DMS153 (cell line): ENCODE measurements around the gene ZBTB47.

Experiments used
- DNase-seq: peaks from one replicate; lab custom pipeline; 2025; lab: John Stamatoyannopoulos, UW

ZBTB47 gene

DNA sequence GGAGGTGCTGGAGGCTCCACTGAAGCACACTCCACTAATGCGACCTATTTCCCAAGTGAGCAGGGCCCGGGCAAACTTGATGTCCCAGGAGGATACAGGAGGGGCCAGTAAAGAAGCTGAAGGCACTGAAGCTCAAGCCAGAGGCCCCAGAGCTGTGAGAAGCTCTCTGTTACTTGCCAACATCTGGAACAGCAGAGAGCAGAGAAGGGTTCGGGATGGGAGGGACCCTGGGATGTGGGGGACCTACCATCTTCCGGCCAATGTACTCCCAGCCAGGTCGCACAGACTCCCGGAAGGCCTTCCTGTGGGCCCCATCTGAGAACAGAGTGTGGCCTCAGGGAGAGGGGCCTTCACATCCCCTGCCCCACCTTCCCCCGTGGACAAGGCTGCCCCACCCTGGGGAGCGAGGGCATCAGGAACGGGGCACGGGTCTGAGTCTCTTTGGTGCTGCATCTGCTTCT lies 46.0 kb downstream of the ZBTB47 start:
- DNase-seq: no peak

DNA sequence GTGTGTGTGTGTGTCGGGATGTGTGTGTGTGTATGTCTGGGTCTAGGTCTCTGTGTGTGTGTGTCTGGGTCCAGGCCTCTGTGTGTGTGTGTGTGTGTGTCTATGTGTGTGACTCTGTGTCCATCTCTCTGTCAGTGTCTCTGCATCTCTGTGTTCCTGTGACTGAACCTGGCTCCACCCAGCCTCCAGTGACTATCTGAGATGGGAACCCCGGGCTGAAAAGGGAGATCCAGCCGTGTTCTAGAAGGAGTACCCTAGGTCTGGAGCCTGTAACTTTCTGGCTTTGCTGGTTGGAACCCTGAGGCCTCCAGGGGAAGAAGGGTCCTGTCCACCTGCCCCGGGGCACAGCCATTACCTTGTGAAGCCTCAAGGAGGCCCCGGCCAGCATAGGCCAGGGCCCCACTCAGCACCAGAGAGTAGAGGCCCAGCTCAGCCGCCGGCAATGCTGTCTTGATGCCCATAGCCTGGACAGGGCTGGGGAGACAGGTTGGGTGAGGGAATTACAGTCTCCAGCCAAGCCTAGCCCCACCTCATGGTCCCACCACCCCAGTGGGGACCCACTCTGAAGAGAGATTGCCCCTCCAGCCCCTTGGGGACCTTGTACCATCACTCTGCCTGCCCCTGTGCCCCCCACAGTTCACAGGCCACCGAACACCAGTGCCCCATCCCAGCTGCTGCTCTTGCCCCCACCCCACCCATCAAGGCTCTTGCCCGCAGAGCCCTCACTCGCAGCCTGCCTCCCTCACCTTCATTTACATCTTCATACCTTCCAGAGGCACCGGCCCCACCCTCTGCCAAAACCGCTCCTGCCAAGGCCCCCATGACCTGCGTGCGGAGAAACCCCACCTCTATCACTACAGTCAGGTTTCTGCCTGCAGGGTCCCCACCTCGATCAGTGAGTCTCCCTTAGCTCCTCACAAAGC lies 47.1 kb downstream of the ZBTB47 start:
- DNase-seq: no peak

DNA sequence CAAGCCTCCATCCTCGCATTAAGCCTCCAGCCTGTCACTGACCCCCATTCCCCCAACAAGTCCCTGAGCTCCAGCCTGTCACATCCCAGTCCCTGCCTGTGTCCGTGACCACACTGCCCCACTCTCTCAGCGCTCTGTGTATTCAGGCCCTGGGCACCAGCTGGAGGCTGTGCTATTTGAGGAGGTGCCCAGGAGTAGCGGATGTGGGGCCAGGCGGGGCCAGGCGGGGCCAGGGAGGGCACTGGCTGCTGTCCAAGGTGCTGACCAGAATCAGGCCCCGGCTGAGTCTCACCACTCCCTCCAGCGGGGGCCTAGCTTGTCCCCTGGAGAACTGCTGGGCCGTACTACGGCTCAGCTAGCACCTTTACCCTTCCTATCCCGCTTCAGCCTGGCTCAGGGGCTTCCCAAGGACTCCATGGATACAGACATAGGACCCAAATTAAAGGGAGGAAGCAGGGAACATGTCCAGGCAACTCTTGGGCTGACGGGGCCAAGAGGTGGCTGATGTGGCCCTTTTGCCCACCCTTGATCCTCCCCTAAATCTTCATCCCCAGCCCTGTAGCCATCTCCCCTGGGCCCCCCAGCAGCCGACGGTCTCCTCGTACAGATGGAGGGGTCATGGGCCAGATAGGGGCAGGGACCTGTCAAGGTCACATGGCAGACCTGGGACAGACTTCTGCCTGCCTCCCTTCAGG lies 48.0 kb downstream of the ZBTB47 start:
- no peak for DNase-seq

DNA sequence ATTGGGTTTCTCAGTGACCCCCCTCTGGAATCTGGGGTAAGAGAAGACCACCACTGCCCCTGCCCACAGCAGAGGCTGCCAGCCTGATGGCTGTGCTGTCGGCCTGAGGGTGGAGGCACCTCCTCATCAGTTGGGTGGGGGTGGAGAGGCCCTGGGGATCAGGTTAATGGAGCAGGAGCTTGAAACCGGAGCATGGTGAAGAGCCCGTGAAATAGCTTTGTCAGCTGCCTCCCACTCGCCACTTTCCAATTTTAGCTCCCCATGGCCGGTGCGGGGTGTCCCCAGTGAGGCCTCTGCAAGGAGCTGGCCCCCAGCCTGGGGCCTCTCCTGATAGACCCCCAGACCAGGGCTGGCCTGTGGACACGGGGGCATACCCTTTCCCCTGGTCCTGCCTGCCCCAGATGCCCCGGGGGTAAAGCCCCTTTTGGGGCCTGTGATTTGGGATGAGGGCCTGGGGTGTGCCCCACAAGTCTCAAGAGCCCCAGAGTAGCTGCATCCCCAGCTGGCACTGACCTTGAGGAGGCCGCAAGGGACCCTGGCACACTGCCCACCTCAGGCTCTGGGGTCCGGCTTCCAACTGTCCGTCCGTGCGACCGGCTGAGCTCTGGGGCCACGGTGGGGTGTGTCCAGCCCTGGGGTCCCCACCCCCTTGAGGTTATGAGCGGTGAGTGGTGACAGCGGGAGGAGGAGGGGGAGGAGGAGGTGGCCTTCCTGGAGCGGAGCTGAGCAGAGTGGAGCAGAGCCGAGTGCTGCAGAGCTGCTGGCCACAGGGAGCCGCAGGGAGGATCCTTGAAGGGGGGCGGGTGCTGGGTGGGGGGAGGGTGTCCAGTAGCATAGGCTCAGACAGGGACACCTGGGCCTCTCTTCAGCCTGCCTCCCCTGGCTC lies 48.8 kb downstream of the ZBTB47 start, which contains the start of gene HHATL:
Gene HHATL (minus strand): TSS at position 733 of the 886 bp plus-strand sequence. CDS start 1,972 bp downstream, outside the sequence.
- no peak for DNase-seq

DNA sequence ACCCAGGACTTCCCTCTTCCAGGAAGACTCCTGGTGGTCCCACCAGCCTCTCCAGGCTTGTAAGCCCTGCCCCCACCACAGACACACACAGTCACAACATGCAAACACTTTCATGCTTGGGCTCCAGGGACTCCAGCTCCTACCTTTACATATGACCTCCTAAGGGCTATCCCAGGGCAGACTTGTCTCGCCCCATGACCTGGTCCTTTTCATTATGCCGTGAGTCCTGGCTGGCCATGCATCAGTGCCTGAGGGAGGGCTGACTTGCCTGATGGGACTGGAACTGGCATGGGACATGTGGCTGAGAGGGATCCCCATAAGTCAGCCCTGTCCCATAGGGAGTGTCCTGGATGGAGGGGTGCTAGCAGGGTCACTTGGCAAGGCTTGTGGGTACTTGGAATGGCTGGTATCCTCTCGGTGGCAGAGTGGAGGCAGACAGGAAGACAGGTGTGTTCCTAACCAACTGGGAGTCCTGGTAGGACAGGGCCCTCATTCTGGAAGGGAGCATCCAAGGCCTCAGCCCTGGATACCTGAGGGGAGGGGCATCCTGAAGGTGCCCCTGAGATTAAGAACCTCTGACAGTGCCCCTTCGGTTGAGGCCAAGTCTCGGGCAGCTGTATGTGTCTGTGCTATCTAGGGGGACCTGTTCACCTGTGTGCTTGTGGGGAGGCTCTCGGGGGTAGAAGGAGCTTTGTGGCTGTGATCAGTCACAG lies 49.6 kb downstream of the ZBTB47 start:
- DNase-seq: no peak

DNA sequence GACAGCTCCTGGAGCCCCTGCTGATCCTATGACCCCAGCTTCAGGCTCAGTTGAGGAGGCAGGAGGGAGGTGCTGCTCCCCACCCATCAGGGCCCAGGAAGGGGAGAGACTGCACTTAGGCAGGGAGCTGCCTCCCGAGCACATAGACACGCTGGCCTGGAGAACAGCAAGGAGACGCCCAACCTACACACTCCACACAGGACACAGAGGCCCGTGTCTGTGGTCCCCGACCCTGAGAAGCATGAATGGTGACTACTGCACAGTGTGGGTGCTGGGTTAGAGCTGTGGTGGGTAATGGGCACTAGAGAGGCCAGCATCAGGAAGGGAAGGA lies 50.2 kb downstream of the ZBTB47 start:
- no peak for DNase-seq

DNA sequence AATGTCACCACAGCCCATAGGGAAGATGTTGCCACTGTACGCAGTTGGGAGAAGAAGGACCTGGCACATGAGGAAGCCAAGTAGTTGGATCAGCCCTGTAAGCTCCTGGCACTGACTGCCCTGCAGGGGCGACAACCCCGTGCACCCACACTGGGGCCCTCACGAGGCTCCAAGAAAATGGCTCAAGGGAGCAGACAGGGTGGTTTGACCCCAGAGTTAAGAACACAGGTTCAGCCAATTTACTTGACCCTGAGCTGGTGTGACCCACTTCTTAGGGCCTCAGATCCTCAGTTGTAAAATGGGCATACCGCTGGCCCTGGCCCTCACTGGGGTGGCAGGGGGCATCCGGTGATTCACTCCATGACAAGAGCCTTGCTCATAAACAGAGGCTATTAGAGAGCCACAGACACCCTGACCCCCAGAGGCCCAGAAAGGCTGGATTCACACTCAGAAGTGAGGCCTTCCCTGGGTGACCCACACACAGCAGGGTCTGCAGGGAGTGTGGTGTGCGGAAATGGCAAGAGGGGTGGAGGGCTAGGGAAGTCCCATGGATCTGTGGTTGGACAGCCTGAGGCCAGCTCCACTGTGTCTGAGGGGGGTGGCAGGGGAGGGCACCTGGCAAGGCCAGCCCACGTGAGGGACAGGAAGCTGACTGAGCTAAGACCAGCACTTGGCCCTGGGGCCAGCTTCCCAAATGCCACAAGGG lies 50.8 kb downstream of the ZBTB47 start:
- no peak for DNase-seq

DNA sequence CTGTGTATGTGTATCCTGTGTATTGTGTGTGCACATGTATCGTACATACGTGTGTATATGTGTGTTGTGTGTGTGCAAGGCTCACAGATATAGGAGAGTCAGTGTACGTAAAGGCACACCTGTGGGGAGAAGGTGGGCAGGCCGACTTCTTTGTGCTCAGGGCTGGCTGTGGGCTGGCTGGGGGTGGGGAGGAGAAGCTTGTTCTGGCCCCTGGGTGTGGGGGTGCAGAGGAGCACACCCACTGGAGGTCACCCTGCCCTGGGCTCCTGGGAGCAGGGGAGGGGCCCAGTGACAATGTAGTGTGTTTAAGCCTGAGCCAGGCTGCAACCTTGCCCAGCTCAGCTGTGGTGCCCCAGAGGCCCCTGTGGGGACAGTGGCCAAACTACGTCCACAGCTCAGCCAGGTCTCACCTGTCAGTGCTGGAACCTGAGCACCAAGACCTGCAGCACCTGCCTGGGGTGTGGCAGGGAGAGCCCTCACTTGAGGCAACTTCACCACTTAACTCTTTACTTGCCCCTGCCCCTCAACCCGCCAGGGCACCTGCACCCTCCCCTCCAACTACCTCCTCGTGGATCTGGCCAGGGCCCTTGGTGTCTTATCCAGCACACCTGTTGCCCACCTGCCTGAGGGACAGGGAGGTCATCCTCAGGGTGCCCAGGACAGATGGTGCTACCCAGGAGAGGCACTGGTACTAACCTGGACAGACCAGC lies 51.7 kb downstream of the ZBTB47 start:
- no peak for DNase-seq

DNA sequence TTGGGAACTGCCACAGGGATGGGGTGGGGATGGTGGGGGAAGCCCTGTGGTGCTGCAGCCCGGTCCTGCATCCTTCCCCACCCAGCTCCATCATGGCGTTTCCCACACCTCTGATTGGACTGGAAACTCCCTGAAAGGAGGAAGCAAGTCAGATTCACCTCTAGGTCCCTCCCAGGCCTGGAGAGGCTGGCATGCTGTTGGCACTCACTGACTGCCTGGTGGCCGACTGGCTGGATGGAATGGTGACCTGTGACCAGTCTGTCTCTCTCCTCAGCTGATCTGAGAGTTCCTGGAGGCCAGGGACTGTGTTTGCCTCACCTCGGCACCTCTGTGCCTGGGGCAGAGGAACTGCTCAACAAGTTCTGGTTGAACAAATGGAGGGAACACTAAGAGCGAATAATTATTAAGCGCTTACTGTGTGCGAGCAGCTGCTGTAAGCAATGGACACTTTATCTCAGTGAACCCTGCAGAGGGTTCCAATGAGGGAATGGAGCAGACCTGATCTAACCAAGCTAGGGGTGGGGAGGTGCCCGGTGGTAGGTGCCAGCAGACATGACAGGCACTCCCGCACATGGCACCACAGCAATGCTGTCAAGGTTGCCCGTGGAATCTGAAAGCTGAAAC lies 52.6 kb downstream of the ZBTB47 start:
- DNase-seq: no peak

DNA sequence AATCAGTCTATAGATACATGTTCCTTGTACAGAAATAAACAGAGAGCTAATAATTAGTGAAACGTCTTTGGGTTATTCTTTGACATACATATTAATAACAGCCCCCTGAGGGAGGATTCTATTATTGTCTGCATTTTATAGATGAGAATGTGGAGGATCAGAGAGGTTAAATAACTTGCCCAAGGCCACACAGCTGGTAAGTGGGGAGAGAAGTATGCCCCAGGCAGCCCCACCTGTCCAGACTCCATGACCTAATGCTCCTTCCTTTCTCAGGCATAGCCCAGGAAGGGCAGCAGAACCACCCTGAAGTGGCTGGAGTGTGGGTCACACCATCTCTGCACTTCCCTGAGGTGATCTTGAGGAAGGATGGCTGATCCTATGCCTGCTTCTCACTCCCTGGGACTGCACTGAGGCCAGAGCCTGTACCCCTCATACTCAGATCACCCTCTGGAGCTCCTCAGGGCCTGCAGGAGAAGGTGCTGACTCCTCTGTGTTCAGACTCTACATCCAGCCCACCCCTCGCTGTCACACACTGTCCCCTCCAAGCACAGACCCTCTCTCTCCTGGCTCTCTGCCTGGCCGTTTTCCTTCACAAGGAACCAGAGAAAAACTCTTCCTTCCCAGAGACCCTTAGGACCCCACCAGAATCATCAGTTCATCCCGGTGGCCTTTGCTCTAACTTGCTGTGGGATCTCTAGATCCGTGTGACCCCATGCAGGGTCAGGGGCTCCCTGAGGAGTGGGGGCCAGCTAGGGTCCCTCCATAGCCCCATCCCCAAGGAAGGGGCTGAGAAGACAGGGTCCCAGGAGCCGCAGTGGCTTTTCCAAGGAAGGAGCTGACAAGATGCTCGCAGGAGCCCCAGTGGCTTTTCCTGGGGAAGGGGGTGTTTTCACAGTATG lies 53.5 kb downstream of the ZBTB47 start:
- no peak for DNase-seq

DNA sequence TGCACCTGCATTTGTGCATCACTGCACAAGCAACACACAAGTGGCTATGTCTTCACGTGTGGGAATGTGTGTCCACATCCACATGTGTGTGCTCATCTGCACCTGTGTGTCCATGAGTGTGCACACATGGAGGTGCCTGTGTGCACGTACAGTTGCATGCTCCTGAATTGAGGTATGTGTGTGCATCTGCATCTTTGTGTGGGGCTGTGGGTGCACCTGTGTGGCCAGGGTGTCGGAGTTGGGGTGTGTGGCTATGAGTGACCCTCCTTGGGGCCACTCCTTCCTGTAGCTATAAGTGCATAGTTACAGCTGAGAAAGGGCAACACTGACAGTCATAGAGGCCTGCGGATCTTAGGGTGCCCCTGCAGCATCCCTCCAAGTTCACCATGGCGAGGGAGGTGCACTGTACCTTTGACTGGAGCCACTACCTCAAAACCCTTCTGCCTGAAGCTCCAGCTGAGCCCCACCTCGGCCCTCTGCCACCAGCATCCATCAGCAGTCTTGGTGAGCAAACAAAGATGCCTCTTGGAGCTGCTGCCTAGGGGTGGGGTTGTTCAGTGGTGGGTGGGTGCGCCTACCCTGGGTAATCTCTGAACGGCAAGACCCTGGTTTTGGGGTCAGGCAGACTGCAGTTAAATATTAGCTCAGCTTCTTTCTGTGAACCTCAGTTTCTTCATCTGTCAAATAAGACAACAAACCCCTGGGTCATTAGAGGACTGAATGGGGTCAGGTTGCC lies 54.3 kb downstream of the ZBTB47 start:
- DNase-seq: no peak

DNA sequence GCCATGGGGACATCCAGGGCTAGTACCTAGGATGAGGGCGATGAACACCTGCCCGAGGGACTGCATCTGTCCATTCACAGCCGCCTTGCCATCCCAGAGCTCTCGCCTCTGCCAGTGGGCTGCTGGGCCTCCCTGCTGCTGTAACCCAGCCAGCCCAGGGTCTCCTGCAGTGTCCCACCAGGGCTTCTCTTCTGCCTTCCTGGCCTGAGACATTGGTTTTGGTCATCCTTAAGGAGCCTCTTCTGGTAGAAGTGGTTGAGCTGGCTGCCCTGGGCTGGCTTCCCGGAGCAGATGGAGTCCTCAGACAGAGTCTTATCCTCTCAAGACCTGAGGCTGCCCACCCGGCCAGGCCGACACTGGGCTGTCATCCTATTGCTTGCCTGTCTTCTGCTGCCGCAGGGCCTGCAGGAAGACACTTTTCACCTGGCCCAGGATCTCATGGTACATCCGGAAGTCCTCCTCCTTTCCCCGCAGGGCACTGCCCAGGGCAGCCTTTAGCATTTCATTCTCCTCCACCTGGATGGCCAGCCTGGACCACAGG lies 55.2 kb downstream of the ZBTB47 start:
- no peak for DNase-seq

DNA sequence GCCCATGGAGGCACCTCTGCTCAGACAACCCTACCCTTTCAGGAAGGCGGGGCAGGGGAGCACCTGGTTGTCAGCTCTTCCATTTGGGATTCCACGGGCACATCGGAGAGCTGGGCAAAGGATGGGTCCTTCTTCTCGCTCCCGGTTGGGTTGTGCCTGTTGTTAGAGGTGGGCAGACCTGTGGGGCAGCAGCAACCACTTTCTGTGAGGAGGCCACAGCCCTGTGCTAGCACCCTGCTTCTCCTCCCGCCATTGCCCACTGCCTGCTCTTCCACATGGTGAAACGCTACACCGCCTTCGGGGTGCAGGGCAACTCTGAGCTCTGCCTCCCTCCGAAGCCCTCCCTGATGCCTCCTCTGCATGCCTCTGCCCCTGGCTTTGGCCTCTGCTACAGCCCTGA lies 56.1 kb downstream of the ZBTB47 start:
- DNase-seq: no peak

DNA sequence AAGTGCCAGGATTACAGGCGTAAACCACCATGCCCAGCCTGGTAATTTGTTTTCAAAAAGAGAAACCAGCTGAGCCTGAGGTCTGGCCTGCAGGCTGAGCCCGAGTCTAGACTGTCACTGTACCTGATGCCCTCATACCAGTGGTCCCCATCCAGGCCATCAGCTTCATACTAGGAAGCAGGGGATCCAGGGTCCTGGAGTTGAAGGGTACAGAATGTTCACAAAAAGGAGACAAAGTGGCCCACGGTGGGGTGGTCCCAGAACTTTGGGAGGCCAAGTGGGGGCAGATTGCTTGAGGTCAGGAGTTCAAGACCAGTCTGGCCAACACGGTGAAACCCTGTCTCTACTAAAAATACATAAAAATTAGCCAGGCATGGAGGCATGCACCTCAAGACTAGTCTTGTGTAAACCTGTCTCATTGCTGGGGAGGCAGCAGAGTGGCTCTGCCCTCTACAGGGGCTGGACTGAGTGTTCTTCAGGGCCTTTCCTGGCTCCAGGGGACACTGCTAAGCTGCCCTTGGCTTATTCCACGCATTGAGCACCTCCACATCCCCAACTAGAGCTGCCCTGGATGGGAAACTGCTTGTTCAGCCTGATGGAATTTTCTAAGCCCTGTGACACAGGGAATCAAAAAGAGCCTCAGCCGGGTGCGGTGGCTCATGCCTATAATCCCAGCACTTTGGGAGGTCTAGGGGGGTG lies 57.0 kb downstream of the ZBTB47 start:
- DNase-seq: no peak

DNA sequence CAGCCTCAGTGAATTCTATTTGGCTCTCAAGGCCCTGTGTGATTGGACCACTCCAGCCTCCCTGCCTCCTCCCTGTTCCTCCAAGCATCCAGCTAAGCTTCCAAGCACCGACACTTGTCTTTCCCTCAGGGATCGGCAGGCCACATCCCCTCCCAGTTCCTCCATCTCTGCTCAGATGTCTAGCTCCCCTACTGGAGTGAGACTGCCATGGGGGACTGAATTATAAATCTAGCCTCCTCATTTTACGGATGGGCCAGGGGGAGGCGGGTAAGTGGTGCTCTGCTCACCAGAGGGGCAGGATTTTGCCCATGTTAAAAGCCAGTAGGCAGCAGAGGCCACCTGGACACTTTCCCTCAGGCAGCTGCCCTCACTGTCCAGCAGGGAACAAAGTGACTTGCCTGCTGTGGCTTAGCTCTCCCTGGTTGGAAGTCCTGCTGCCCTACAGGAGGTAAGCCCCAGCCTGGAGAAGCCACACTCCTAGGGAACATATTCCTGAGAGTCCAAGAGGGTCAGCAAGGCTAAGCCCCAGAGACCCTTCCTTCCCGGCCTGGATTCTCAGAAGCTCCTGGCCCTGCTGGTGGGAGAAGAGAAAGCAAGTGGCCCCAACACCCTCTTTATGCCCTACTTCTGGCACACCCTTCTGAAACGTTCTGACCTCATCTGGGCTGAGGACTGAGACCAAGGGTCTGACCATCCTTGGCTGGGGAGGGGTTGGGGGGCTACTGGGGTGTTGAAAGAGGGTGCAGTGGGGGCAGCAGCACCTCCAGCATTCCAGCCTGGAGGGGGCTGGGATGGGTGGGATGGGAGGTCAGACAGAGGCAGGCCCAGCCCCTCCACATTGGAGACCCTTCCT lies 58.2 kb downstream of the ZBTB47 start:
- no peak for DNase-seq

DNA sequence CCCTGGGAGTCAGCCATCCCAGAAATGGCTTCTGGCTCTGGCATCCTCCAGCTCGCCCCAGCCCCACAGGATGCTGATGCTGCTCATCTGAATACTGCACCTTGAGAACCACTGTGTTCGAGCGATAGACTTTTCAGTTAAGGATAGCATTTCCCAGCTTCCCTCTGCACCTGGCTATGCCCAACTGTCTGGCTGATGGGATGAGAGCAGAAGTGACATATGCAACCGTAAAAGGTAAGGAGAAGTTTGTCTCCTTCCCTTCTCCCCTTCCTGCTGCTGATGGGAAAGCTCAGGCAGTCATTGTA lies 58.8 kb downstream of the ZBTB47 start:
- DNase-seq: no peak
